Panc1 (cell line): ENCODE measurements around the gene KCNIP4. TPM values are rescaled to one million over a fixed set of nuclear protein-coding genes. Genes with fewer than 3 reads are reported as not detected.

Experiments used
- ATAC-seq: fragments of 200-7000 bp; cut with Tn5 transposase; 2 replicates; pipeline ENCODE4 v1.9.1; 2020; ENCODE audit warnings: mild to moderate bottlenecking, moderate library complexity
- BruUV-seq: library from RNA; stranded (reverse); fragments of 400-500 nt; replicated peaks from 2 replicates; lab custom pipeline; 2021; lab: Mats Ljungman, UMichigan
- CTCF ChIA-PET: fragments of 300-600 bp; sonication (Branson Sonifier 250); formaldehyde crosslinking; loops from one replicate; lab custom pipeline; 2022; ENCODE audit warnings: antibody characterized with exemption; lab: Charles Lee
- POLR2A ChIA-PET: fragments of 300-600 bp; sonication (Branson Sonifier 250); formaldehyde crosslinking; loops from one replicate; lab custom pipeline; 2022; ENCODE audit warnings: antibody characterized with exemption; lab: Charles Lee
- DNase-seq: peaks from one replicate; pipeline ENCODE4 v3.0.0-alpha.2; 2010; ENCODE audit warnings: low read depth, low spot score
- H3K27ac ChIP-seq: 2 replicates; pipeline ENCODE4 v1.5.1; 2011; ENCODE audit warnings: mild to moderate bottlenecking, low read length, inconsistent platforms
- H3K27me3 ChIP-seq: fragments of 200-500 bp; sonication (Bioruptor generic); 2 replicates; pipeline ENCODE4 v1.6.0; 2014; ENCODE audit warnings: low read length, inconsistent platforms; ENCODE audit not compliant: control insufficient read depth, insufficient read depth
- H3K36me3 ChIP-seq: fragments of 200-500 bp; sonication (Bioruptor generic); 2 replicates; pipeline ENCODE4 v1.5.1; 2014; ENCODE audit warnings: inconsistent platforms, mild to moderate bottlenecking, low read length, moderate library complexity; ENCODE audit not compliant: control insufficient read depth, insufficient read depth
- H3K4me1 ChIP-seq: 2 replicates; pipeline ENCODE4 v1.5.1; 2011; ENCODE audit warnings: inconsistent platforms, mild to moderate bottlenecking, low read length, moderate library complexity; ENCODE audit not compliant: control insufficient read depth, insufficient read depth
- H3K4me3 ChIP-seq, 2 experiments: 2 replicates each; pipeline ENCODE4 v1.5.1; 2011 to 2012; ENCODE audit warnings: low read depth in 2 of 2, low read length in 2 of 2, mild to moderate bottlenecking in 2 of 2, inconsistent platforms in 1 of 2, moderate library complexity in 1 of 2
- H3K9me3 ChIP-seq: fragments of 200-500 bp; sonication (Bioruptor generic); 2 replicates; pipeline ENCODE4 v1.5.1; 2014; ENCODE audit warnings: low read depth, mild to moderate bottlenecking, inconsistent platforms, low read length, moderate library complexity; ENCODE audit not compliant: control insufficient read depth, insufficient read depth
- POLR2AphosphoS5 ChIP-seq: IDR thresholded peaks from 2 replicates; pipeline ENCODE4 v1.6.1; 2012; ENCODE audit warnings: mild to moderate bottlenecking, low read depth, low read length, moderate library complexity
- SIN3A ChIP-seq: IDR thresholded peaks from 2 replicates; pipeline ENCODE4 v1.6.1; 2012; ENCODE audit warnings: low read depth, mild to moderate bottlenecking, low read length, moderate library complexity, borderline replicate concordance; ENCODE audit not compliant: insufficient read depth
- TCF7L2 ChIP-seq: IDR thresholded peaks from 2 replicates; pipeline ENCODE4 v1.6.1; 2011; ENCODE audit warnings: mild to moderate bottlenecking, low read depth, low read length, inconsistent platforms
- in situ Hi-C: cut with HindIII; loops from 2 replicates; pipeline ENCODE4 v1.10.0; 2016; ENCODE audit warnings: low sequenced_read_pairs, low pct_unique_long_range_greater_than_20kb
- intact Hi-C: fragments of 100-400 bp; cut with micrococcal nuclease; formaldehyde crosslinking; loops from one replicate; pipeline ENCODE4 v1.10.0; 2022; ENCODE audit not compliant: unreplicated experiment
- total RNA-seq: library from RNA; stranded (reverse); gene quantifications from one replicate; pipeline ENCODE4 v1.2.1, GENCODE V29; 2021; ENCODE audit not compliant: unreplicated experiment
- TF ChIP-seq, protein P1 (sequence below): fragments of 450-650 bp; IDR thresholded peaks from 2 replicates; pipeline ENCODE4 v1.5.1; 2017; ENCODE audit warnings: mild to moderate bottlenecking
- TF ChIP-seq, protein P2 (sequence below), 2 experiments: IDR thresholded peaks; 2 replicates each; pipeline ENCODE4 v1.6.1; 2011 to 2012; ENCODE audit warnings: low read depth in 2 of 2, control low read depth in 1 of 2, low read length in 1 of 2, mild to moderate bottlenecking in 1 of 2, moderate library complexity in 1 of 2; ENCODE audit not compliant: insufficient read depth in 1 of 2

KCNIP4 gene
- total RNA-seq, 1 experiment from 2014 or later = not detected

DNA sequence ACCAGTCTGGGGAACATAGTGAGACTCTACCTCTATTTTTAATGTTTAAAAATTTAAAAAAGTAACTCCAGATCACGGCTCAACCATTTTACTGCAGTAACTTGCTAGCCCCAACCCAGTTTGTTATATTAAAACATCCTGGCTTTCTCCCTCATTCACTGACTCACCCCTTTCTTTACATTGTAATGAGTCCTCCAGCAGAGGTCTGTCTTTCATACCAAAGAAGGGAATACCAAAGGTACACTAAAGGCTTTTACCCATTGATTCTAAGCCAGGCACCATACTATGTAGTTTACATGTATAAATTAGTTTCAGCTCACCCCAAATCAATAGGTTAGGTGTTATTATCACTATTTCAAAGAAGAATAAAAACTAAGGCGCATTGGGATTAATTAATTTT is 961.4 kb downstream of the KCNIP4 start:
- POLR2A ChIA-PET = no interaction called here
- no peaks in the 10 kb centered on the region for H3K4me1 ChIP-seq
- CTCF ChIA-PET = no interaction called here
- intact Hi-C loops (no loop called here), in situ Hi-C loops (no loop called here)
- no peak overlapping the region for H3K27ac ChIP-seq
- H3K9me3 ChIP-seq = no peaks in the 10 kb centered on the region
- ATAC-seq (no peak), DNase-seq (no peak)
- no peak for TF ChIP-seq TCF7L2
- TF ChIP-seq, protein P1, sequence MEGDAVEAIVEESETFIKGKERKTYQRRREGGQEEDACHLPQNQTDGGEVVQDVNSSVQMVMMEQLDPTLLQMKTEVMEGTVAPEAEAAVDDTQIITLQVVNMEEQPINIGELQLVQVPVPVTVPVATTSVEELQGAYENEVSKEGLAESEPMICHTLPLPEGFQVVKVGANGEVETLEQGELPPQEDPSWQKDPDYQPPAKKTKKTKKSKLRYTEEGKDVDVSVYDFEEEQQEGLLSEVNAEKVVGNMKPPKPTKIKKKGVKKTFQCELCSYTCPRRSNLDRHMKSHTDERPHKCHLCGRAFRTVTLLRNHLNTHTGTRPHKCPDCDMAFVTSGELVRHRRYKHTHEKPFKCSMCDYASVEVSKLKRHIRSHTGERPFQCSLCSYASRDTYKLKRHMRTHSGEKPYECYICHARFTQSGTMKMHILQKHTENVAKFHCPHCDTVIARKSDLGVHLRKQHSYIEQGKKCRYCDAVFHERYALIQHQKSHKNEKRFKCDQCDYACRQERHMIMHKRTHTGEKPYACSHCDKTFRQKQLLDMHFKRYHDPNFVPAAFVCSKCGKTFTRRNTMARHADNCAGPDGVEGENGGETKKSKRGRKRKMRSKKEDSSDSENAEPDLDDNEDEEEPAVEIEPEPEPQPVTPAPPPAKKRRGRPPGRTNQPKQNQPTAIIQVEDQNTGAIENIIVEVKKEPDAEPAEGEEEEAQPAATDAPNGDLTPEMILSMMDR = no peak
- TF ChIP-seq, protein P2, sequence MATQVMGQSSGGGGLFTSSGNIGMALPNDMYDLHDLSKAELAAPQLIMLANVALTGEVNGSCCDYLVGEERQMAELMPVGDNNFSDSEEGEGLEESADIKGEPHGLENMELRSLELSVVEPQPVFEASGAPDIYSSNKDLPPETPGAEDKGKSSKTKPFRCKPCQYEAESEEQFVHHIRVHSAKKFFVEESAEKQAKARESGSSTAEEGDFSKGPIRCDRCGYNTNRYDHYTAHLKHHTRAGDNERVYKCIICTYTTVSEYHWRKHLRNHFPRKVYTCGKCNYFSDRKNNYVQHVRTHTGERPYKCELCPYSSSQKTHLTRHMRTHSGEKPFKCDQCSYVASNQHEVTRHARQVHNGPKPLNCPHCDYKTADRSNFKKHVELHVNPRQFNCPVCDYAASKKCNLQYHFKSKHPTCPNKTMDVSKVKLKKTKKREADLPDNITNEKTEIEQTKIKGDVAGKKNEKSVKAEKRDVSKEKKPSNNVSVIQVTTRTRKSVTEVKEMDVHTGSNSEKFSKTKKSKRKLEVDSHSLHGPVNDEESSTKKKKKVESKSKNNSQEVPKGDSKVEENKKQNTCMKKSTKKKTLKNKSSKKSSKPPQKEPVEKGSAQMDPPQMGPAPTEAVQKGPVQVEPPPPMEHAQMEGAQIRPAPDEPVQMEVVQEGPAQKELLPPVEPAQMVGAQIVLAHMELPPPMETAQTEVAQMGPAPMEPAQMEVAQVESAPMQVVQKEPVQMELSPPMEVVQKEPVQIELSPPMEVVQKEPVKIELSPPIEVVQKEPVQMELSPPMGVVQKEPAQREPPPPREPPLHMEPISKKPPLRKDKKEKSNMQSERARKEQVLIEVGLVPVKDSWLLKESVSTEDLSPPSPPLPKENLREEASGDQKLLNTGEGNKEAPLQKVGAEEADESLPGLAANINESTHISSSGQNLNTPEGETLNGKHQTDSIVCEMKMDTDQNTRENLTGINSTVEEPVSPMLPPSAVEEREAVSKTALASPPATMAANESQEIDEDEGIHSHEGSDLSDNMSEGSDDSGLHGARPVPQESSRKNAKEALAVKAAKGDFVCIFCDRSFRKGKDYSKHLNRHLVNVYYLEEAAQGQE (IDR thresholded peaks at IDR 0.05; ENCODE audit: insufficient read depth in 1 of 2, low read depth in 2 of 2, low read length in 1 of 2) = no peak
- TF ChIP-seq POLR2AphosphoS5 = no peak
- TF ChIP-seq SIN3A = no peak
- no peaks in the 10 kb centered on the region for H3K36me3 ChIP-seq
- BruUV-seq = no TSS peak
- H3K4me3 ChIP-seq = no peak overlapping the region
- H3K27me3 ChIP-seq = no peaks in the 10 kb centered on the region

DNA sequence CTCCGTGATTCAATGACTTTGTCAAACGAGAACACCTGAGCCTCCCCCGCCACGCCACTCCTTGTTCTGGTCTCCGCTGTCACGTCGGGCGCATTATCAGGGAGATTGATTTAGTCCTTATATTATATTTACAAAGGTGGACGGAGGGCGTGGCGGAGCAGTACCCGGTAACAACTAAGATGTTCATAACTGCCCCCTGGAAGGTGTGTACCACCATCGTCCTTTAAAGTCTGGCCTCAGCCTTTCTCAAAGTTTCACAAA is 964.1 kb downstream of the KCNIP4 start:
- no peaks in the 10 kb centered on the region for H3K27me3 ChIP-seq
- H3K9me3 ChIP-seq = no peaks in the 10 kb centered on the region
- DNase-seq (no peak), ATAC-seq (no peak)
- intact Hi-C loops (no loop called here), in situ Hi-C loops (no loop called here)
- ChIA-PET POLR2A (no interaction called here), CTCF (no interaction called here)
- no peak overlapping the region for H3K27ac ChIP-seq
- no peaks in the 10 kb centered on the region for H3K36me3 ChIP-seq
- no TSS peak for BruUV-seq
- TF ChIP-seq, protein P2 (IDR thresholded peaks at IDR 0.05; ENCODE audit: insufficient read depth in 1 of 2, low read depth in 2 of 2, low read length in 1 of 2) = no peak
- TF ChIP-seq SIN3A (no peak), POLR2AphosphoS5 (no peak), TCF7L2 (no peak)
- TF ChIP-seq, protein P1 = no peak
- H3K4me3 ChIP-seq = no peak overlapping the region
- no peaks in the 10 kb centered on the region for H3K4me1 ChIP-seq
